IMR-90 (cell line): ENCODE data around the gene IPO7.

Experiments used
- CHD1 ChIP-seq: IDR thresholded peaks from 2 replicates; pipeline ENCODE4 v1.6.1; 2012; ENCODE audit warnings: low read depth, low read length, improper control_type of control experiment
- CTCF ChIP-seq: conservative IDR thresholded peaks from 2 replicates; pipeline ENCODE4 v1.5.1; 2012; ENCODE audit warnings: mild to moderate bottlenecking, low read depth, low read length, improper control_type of control experiment
- MAZ ChIP-seq: IDR thresholded peaks from 2 replicates; pipeline ENCODE4 v1.6.1; 2012; ENCODE audit warnings: low read depth, mild to moderate bottlenecking, low read length, improper control_type of control experiment, moderate library complexity, borderline replicate concordance
- NFE2L2 ChIP-seq: fragments of 150-350 bp; IDR thresholded peaks from 2 replicates; pipeline ENCODE4 v1.6.1; 2016; ENCODE audit warnings: low read depth, mild to moderate bottlenecking, low read length
- POLR2A ChIP-seq: IDR thresholded peaks from 2 replicates; pipeline ENCODE4 v1.6.1; 2012; ENCODE audit warnings: mild to moderate bottlenecking, low read depth, low read length
- RAD21 ChIP-seq: IDR thresholded peaks from 2 replicates; pipeline ENCODE4 v1.6.1; 2012; ENCODE audit warnings: low read length, improper control_type of control experiment
- RCOR1 ChIP-seq: IDR thresholded peaks from 2 replicates; pipeline ENCODE4 v1.6.1; 2012; ENCODE audit warnings: mild to moderate bottlenecking, low read length, improper control_type of control experiment; ENCODE audit not compliant: insufficient replicate concordance
- RFX5 ChIP-seq: IDR thresholded peaks from 2 replicates; pipeline ENCODE4 v1.8.0; 2012; ENCODE audit warnings: low read depth, mild to moderate bottlenecking, low read length, moderate library complexity
- SMC3 ChIP-seq: fragments of 150-350 bp; IDR thresholded peaks from 2 replicates; pipeline ENCODE4 v1.6.1; 2016; ENCODE audit warnings: low read depth, mild to moderate bottlenecking, antibody characterized with exemption, low read length, moderate library complexity
- USF2 ChIP-seq: fragments of 150-350 bp; IDR thresholded peaks from 2 replicates; pipeline ENCODE4 v1.6.1; 2017; ENCODE audit warnings: mild to moderate bottlenecking, antibody characterized with exemption, low read length, low read depth

GRCh38 chr11:9385327-9385899 is 961 bp downstream of the IPO7 start:
- TF ChIP-seq CTCF (no peak), SMC3 (no peak), POLR2A (peak; percentile 23; the same call in 1 of the 2 replicates), MAZ (no peak), CHD1 (no peak), RFX5 (no peak), USF2 (no peak), RAD21 (no peak), RCOR1 (no peak), NFE2L2 (no peak)
